Gastrocnemius medialis (tissue), 4 donors: ENCODE data around the gene ILDR1.

Experiments
- POLR2A ChIP-seq, 2 donors: fragments of 450-650 bp; IDR thresholded peaks; one replicate each; pipeline ENCODE4 v1.6.1; 2017; ENCODE audit warnings: antibody characterized with exemption in 2 of 2, mild to moderate bottlenecking in 2 of 2, moderate library complexity in 2 of 2
- TF ChIP-seq, protein P1 (sequence below), 5 experiments: fragments of 450-650 bp in 3 of 5; fragments of 200-600 bp in 2 of 5; sonication (generic) in 2 of 5; IDR thresholded peaks in 4 of 5; conservative IDR thresholded peaks in 1 of 5; 1 replicate in 4 of 5; 2 replicates in 1 of 5; pipeline ENCODE4 v1.5.1; 2016 to 2019; ENCODE audit warnings: antibody characterized with exemption in 5 of 5, mild to moderate bottlenecking in 3 of 5, moderate library complexity in 3 of 5

DNA sequence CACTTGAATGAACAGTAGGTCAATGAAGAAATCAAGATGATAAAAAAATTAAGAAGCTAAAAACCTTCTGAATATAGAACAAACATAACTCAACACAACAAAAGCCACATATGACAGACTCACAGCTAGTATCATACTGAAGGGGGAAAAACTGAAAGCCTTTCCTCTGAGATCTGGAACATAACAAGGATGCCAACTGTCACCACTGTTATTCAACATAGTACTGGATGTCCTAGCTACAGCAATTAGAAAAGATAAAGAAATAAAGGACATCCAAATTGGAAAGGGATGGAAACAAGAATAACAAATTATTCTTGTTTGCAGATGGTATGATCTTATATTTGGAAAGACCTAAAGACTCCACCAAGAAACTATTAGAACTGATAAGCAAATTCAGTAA, 60.8 kb downstream of the ILDR1 start:
- TF ChIP-seq, protein P1, sequence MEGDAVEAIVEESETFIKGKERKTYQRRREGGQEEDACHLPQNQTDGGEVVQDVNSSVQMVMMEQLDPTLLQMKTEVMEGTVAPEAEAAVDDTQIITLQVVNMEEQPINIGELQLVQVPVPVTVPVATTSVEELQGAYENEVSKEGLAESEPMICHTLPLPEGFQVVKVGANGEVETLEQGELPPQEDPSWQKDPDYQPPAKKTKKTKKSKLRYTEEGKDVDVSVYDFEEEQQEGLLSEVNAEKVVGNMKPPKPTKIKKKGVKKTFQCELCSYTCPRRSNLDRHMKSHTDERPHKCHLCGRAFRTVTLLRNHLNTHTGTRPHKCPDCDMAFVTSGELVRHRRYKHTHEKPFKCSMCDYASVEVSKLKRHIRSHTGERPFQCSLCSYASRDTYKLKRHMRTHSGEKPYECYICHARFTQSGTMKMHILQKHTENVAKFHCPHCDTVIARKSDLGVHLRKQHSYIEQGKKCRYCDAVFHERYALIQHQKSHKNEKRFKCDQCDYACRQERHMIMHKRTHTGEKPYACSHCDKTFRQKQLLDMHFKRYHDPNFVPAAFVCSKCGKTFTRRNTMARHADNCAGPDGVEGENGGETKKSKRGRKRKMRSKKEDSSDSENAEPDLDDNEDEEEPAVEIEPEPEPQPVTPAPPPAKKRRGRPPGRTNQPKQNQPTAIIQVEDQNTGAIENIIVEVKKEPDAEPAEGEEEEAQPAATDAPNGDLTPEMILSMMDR (IDR thresholded peaks at IDR 0.05 in 4 of 5, conservative IDR thresholded peaks at IDR 0.05 in 1 of 5) = no peak
- no peak for TF ChIP-seq POLR2A (IDR thresholded peaks at IDR 0.05)
